Spleen (tissue), 11 donors: ENCODE measurements around the gene AQP12A. TPM values are rescaled to one million over a fixed set of nuclear protein-coding genes. Genes with fewer than 3 reads are reported as not detected.
"Not testable (repeated sequence)": the region's sequence is repeated elsewhere in the genome, so short reads cannot be mapped to it uniquely, and the experiment has no call there.

Experiments
- DNase-seq: peaks from one replicate; pipeline ENCODE4 v3.0.0-alpha.2; 2020
- H3K27ac ChIP-seq, 8 donors: fragments of 200-600 bp; sonication (generic) in 7 of 8; 1 replicate in 4 of 8; 2 replicates in 4 of 8; pipeline versions ENCODE4 v1.5.0 to v1.8.0; 2016 to 2021; ENCODE audit warnings: inconsistent platforms in 4 of 8, mild to moderate bottlenecking in 4 of 8, moderate library complexity in 1 of 8
- H3K27me3 ChIP-seq, 7 donors: fragments of 200-600 bp; sonication (generic) in 6 of 7; replicated peaks in 1 of 7; 1 replicate in 4 of 7; 2 replicates in 3 of 7; pipeline versions ENCODE4 v1.5.0 to v1.8.0; 2016 to 2021; ENCODE audit warnings: inconsistent platforms in 3 of 7, mild to moderate bottlenecking in 1 of 7
- H3K36me3 ChIP-seq, 6 donors: fragments of 200-600 bp; sonication (generic) in 5 of 6; 1 replicate in 4 of 6; 2 replicates in 2 of 6; pipeline versions ENCODE4 v1.5.0 to v1.8.0; 2016 to 2021; ENCODE audit warnings: inconsistent platforms in 2 of 6
- H3K4me1 ChIP-seq, 6 donors: fragments of 200-600 bp; sonication (generic) in 5 of 6; 1 replicate in 3 of 6; 2 replicates in 3 of 6; pipeline versions ENCODE4 v1.5.0 to v1.8.0; 2016 to 2021; ENCODE audit warnings: inconsistent platforms in 3 of 6
- H3K4me3 ChIP-seq, 8 donors: fragments of 200-600 bp; sonication (generic) in 7 of 8; 1 replicate in 4 of 8; 2 replicates in 4 of 8; pipeline versions ENCODE4 v1.5.0 to v1.8.0; 2016 to 2021; ENCODE audit warnings: inconsistent platforms in 4 of 8, mild to moderate bottlenecking in 4 of 8, moderate library complexity in 2 of 8
- H3K9me3 ChIP-seq, 8 donors: fragments of 200-600 bp; sonication (generic) in 7 of 8; 1 replicate in 4 of 8; 2 replicates in 4 of 8; pipeline versions ENCODE4 v1.5.0 to v1.8.0; 2016 to 2021; ENCODE audit warnings: inconsistent platforms in 4 of 8
- WGBS, 5 donors: extraction: QIAGEN DNeasy Blood & Tissue Kit in 3 of 5; methylation state at CpG; one replicate each; pipeline versions ENCODE4 v1.1.5 to v1.1.7; 2013 to 2018; 5-methylcytosine and 5-hydroxymethylcytosine counted together
- intact Hi-C: fragments of 100-400 bp; cut with DNase I; formaldehyde crosslinking; loops from one replicate; pipeline ENCODE4 v1.15.0; 2023; ENCODE audit warnings: low total_unique reads
- polyA plus RNA-seq, 3 donors: library from polyadenylated mRNA; stranded (reverse); fragments of 200-250 nt; gene quantifications; one replicate each; pipeline ENCODE4 v1.2.1, GENCODE V29; 2013
- total RNA-seq, 7 donors: library from RNA; depleted of rRNA in 3 of 7; stranded (reverse); fragments of >200 nt in 3 of 7; fragmentation: NEBNext Ultra II Directional in 4 of 7; extraction: Animal tissue kit (Norgen Biotek cat#: 25700) in 4 of 7; gene quantifications; one replicate each; pipeline versions ENCODE4 v1.1.0 to v1.2.1, GENCODE V29; 2016 to 2021
- donor health status: healthy with polysubstance abuse.
- donor health status: DM: no; HTN: no; CAD: no; lungs with moderate emphysema.
- donor health status: DM: no; HTN: no; CAD: no.
- donor health status: Bipolar disorder and iron deficiency.
- donor health status: healthy.
- donor health status: DM: no; HTN: no; CAD: no.
- donor health status: DM: yes; HTN: yes; CAD: no.

Gene AQP12A
- total and polyA plus RNA-seq, 10 donors, result 1.6 to 1.8 TPM; not detected in 8

- H3K4me1 ChIP-seq, H3K27ac ChIP-seq, H3K36me3 ChIP-seq, H3K4me3 ChIP-seq, DNase-seq, H3K9me3 ChIP-seq, intact Hi-C loops, H3K27me3 ChIP-seq: not testable (repeated sequence)
- WGBS, 5 donors, result 64 to 92% (median 81%) methylated on average over 7 to 16 of the region's 34 CpGs
Measured at GRCh38 chr2:240692583-240693561, 1.2 kb downstream of the AQP12A start.

DNA sequence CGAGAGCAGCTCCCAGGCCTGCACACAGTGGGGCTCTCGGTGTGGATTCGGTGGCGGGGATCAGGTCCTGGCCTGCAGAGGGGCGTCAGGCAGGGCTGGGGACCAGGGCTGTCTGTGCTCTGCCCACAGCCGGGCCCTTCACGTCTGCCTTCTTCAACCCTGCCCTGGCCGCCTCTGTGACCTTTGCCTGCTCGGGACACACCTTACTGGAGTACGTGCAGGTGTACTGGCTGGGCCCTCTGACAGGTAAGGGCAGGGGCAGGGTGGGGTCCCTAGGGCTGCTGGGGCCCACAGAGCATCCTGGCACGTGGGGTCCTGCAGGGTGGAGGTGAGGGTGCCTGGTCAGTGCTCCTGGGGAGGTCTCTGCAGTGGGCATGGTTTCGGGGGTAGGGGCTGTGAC, 2.6 kb downstream of the AQP12A start:
- H3K36me3 ChIP-seq, H3K4me3 ChIP-seq, H3K27ac ChIP-seq, intact Hi-C loops, DNase-seq, H3K27me3 ChIP-seq, H3K4me1 ChIP-seq, H3K9me3 ChIP-seq: not testable (repeated sequence)
- 75% methylated on average over 2 of the region's 12 CpGs; no CpG with 5 or more reads in 4 of the 5 donors for WGBS, 5 donors

GRCh38 chr2:240695593-240695992, 3.9 kb downstream of the AQP12A start:
- no CpG with 5 or more reads among the region's 19 CpGs for WGBS, 5 donors
- intact Hi-C loops, H3K4me3 ChIP-seq, H3K27me3 ChIP-seq, H3K9me3 ChIP-seq, DNase-seq, H3K4me1 ChIP-seq, H3K36me3 ChIP-seq, H3K27ac ChIP-seq: not testable (repeated sequence)

DNA sequence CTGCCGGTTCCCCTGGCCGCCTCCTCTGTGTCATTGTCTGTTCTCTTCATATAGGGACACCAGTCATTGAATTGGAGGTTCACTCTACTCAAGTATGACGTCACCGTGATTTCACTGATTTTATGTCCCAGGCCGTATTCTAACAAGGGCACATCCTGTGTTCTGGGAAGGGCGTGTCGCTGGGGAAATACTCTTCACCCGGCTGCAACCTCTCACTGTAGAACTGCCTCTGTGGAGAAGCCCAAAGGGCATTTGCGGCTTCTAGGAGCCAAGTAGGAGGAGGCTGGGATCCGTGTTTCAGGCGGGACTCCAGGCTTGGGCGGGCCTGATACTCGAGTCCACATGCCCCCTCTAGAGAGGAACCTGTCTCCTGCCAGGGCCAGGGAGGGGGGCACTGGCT, 4.8 kb downstream of the AQP12A start:
- peaks cover 0 to 17% (median 0%) of the 10 kb centered on the region in 7 donors for H3K27me3 ChIP-seq

DNA sequence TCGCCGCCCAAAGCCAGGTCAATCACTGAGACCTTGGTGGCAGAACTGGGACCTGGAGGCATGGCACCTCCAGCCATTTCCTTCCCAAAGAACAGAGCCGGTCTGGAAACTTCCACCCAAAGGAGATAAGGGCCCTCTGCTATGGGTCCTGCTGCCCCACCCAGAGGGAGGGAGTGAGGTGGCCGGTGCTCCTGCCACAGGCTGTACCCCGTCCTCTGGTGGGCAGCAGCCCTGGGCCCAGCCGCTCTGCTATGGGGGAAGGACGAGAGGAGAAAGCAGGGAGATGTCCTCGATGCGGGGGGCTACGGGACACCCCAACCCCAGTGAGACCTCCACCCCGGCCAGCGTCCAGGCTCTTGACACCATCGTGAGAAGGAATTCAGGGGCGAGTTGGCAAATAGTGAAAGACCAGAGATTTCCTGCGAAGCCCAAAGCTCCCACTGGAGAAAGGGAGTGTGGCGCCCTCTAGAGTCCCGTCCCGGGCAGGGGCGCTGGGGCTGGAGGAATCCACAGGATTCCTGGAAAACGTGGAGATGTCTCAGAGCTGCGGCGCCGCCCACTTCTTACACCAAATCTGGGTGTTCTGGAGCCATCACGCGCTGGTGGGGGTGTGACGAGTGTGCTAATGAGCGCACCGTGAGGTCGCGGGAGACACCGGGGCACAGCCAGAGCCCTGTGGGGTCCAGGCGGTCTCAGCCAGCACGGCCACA, 7.3 kb downstream of the AQP12A start:
- H3K27me3 ChIP-seq, result peaks cover 0 to 42% (median 6%) of the 10 kb centered on the region in 7 donors
- H3K4me1 ChIP-seq, intact Hi-C loops, H3K36me3 ChIP-seq, H3K27ac ChIP-seq, H3K9me3 ChIP-seq, H3K4me3 ChIP-seq: not testable (repeated sequence)
- peak; percentile 68 for DNase-seq
- 47 to 77% (median 67%) methylated on average over 3 to 7 of the region's 33 CpGs for WGBS, 5 donors

More for the DNA sequence above, 4.8 kb downstream of the AQP12A start:
- WGBS, 5 donors, result 30 to 85% (median 74%) methylated on average over 2 to 6 of the region's 13 CpGs
- H3K27ac ChIP-seq, H3K4me1 ChIP-seq, H3K4me3 ChIP-seq, intact Hi-C loops, DNase-seq, H3K9me3 ChIP-seq, H3K36me3 ChIP-seq: not testable (repeated sequence)

GRCh38 chr2:240699835-240700234, 8.2 kb downstream of the AQP12A start:
- intact Hi-C loops, H3K36me3 ChIP-seq, H3K4me1 ChIP-seq, H3K9me3 ChIP-seq, H3K4me3 ChIP-seq, H3K27ac ChIP-seq: not testable (repeated sequence)
- peaks cover 0 to 51% (median 6%) of the 10 kb centered on the region in 7 donors for H3K27me3 ChIP-seq
- peak; percentile 50 for DNase-seq
- WGBS, 5 donors, result 50 to 60% (median 59%) methylated on average over 7 to 8 of the region's 8 CpGs; no CpG with 5 or more reads in 1 of the 5 donors

DNA sequence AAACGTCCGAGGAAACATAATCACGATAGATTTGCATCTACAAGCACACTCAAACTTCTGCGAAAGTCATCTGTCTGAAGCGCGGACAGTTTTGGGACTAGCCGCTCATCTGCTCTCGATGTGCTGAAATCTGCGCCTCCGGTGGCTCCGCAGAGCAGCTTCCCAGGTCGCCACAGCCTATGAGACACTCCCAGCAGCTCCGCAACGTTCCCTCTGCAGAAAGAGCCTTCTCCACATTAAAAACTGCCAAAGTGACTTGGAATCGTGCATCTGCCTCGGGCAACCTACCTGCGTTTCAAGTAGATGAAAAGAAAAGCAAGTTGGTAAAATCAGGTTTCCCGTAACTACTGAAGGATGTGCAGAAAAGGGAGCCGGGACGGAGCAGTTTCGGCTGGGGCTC, 8.9 kb downstream of the AQP12A start:
- DNase-seq, intact Hi-C loops: not testable (repeated sequence)
- WGBS, 5 donors, result 74 to 85% (median 80%) methylated on average over 15 to 18 of the region's 21 CpGs

More for the DNA sequence above, 8.9 kb downstream of the AQP12A start:
- not testable (repeated sequence) for H3K27ac ChIP-seq, H3K36me3 ChIP-seq, H3K4me3 ChIP-seq, H3K9me3 ChIP-seq
- Histone ChIP-seq H3K27me3 (peaks cover 0 to 58% (median 6%) of the 10 kb centered on the region in 7 donors), H3K4me1 (peaks cover 0 to 11% (median 0%) of the 10 kb centered on the region in 6 donors)
